LHCN-M2 (cell line): ENCODE data around the gene GYPE. TPM values are rescaled to one million over a fixed set of nuclear protein-coding genes. Genes with fewer than 3 reads are reported as not detected.
"Not testable (repeated sequence)": the region's sequence is repeated elsewhere in the genome, so short reads cannot be mapped to it uniquely, and the experiment has no call there.

Source experiments
- DNase-seq: peaks from one replicate; pipeline ENCODE4 v3.0.0-alpha.2; 2012; ENCODE audit warnings: low read depth
- total RNA-seq: library from RNA; depleted of rRNA; stranded (reverse); fragments of >200 nt; gene quantifications from 2 replicates; pipeline ENCODE4 v1.2.3, GENCODE V29; 2014; rRNA removed

The GYPE gene
- total RNA-seq, 1 experiment from 2014 or later: not detected

DNA sequence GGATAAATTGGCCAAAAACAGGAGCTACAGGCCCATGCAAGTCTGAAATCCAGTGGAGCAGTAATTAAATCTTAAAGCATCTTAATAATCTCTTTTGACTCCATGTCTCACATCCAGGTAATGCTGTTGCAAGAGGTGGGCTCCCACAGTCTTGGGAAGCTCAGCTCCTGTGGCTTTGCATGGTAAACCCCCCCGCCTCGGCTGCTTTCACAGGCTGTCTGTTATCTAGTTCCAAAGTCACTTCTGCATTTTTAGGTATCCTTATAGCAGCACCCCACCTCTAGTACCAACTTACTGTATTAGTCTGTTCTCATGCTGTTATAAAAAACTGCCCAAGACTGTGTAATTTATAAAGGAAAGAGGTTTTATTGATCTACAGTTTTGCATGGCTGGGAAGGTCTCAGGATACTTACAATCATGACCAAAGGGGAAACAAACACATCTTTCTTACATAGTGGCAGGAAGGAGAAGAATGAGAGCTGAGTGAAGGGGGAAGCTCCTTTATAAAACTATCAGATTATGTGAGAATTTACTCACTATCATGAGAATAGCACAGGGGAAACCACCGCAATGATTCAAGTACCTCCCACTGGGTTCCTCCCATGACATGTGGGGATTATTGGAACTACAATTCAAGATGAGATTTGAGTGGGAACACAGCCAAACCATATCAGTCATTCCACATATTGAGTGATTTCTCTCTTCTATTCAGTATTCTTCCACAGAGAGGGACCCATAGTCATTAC, 34.7 kb downstream of the GYPE start:
- DNase-seq: not testable (repeated sequence)

DNA sequence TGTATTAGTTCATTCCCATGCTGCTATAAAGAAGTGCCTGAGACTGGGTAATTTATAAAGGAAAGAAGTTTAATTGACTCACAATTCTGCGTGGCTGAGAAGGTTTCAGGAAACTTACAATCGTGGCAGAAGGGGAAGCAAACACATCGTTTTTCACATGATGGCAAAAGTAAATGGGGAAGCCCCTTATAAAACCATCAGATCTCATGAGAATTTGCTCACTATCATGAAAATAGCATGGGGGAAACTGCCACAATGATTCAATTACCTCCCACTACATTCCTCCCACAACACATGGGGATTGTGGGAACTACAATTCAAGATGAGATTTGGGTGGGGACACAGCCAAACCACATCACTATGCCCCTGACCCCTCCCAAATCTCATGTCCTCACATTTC, 35.4 kb downstream of the GYPE start:
- not testable (repeated sequence) for DNase-seq

DNA sequence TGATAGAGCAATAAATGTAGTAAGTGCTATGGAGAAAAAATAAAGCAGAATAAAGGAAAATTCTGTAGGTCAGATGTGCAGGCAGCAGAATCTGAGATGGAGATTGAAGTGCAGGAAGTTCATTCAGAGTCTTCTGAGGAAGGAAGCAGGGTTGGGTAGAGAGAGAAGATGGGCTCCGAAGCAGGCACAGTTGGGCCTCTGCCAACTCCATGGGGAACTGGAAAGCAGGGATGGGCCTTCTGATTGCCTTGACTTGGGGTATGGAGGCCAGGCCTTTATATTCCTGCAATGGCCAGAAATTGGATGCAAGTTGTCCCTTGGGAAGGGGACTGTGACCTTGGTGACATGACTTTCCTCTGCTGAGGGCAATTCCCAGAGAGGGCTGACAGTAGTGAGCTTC, 42.6 kb downstream of the GYPE start:
- not testable (repeated sequence) for DNase-seq

- DNase-seq: no peak
These were observed 46.9 kb downstream of the GYPE start for GRCh38 chr4:143858456-143858855.

DNA sequence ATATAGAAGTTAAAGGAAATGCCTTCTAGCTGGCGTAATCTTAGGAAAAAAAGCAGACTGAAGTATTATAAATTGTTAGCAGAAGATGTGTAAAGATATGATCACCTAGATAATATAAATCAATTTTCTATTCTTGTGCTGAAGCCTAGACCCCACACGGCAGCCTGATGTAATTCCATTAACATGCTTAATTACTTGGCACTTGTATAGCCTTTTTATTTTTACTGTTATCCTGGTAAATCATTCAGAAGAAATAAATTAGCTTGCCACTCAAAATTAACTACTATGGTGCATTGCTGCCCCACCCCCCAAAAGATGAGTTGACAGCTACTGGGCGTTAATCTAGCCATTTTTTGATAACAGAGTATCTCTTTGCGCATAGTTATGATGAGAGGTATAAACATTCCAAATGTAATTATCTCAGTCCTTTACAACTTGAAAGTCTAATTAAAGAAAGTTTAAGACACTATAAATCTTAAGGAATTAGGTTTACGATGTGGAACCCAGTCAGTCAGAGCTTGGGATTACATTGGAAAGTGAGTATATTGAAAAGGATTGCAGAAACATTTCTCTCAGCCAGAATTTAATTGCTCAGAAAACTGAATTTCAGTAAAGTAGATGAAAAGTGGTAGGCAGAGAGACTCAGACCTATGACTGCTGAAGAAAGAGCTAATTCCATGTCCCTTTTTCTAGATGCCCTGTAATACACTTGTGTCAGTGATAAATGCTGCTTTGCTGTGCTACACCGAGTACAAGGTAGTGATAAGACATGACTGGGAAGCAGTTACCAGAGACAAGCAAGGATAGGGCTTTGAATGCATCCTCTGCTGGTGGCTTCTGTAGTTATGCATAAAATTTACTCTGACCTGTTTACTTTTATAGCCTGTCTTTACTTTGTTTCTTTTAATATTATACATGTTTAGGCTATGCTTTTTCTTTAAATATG, 47.7 kb downstream of the GYPE start:
- DNase-seq: not testable (repeated sequence)

- DNase-seq: not testable (repeated sequence)
These were observed 49.3 kb downstream of the GYPE start for GRCh38 chr4:143856017-143856557.

GRCh38 chr4:143854645-143855044, 50.7 kb downstream of the GYPE start:
- not testable (repeated sequence) for DNase-seq

GRCh38 chr4:143849296-143849695, 56.1 kb downstream of the GYPE start:
- not testable (repeated sequence) for DNase-seq

GRCh38 chr4:143843506-143843832, 61.9 kb downstream of the GYPE start:
- DNase-seq: not testable (repeated sequence)

DNA sequence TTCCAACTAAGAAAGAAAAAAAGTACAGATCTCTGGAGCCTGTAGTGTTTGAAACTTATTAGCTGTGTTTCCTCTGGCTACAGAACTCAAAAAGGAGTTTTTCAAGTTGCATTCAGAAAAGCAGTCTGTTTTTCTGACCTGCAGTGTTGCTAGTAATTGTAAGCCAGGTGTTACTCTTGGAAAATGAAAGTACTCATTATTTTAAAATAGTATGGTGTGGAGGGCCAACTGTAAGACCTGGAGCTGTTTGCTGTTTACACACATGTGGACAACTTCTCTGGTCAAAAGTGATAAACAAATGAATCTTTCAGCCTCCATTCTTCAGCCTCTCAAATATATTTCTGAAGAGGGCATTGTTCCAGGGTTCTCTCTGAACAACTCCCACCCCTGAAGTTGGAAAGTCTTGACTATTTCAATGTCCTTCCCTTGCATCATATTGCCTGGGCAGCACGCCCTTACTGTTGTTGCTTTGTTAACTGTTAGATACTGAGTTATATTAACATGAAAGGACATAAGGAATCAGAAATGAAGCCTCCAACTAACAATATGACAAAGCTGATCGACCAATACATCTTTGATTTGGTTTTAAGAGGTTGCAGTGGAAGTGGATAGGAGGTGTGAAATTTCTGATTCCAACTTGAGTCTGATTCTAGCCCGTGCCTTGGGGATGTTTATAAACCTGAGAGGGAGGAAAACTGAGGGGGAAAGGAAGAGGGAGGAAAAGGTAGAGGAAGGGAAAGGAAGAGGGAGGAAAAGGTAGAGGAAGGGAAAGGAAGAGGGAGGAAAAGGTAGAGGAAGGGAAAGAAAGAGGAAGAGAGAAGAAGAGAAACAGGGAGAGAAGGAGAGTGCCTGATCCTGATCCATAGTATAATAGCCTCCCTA, 62.5 kb downstream of the GYPE start:
- not testable (repeated sequence) for DNase-seq

- DNase-seq: not testable (repeated sequence)
These were observed 65.9 kb downstream of the GYPE start for GRCh38 chr4:143839413-143839812.

GRCh38 chr4:143834196-143834595, 71.2 kb downstream of the GYPE start:
- not testable (repeated sequence) for DNase-seq

- not testable (repeated sequence) for DNase-seq
These were observed 71.7 kb downstream of the GYPE start for GRCh38 chr4:143833676-143834075.

DNA sequence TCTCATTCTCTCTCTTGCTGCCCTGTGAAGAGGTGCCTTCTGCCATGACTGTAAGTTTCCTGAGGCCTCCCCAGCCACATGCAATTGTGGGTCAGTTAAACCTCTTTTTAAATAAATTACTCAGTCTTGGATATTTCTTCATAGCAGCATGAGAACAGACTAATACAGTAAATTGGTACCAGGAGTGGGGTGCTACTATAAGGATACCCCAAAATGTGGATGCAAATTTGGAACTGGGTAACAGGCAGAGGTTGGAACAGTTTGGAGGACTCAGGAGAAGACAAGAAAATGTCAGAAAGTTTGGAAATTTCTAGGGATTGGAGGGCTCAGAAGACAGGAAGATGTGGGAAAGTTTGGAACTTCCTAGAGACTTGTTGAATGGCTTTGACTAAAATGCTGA, 74.8 kb downstream of the GYPE start:
- not testable (repeated sequence) for DNase-seq

GRCh38 chr4:143829239-143829620, 76.1 kb downstream of the GYPE start:
- DNase-seq: not testable (repeated sequence)

Other genes starting within 250 kb of the GYPE start
- gene FREM3, start 204.9 kb downstream of the GYPE start, total RNA-seq: not detected in 2 replicates
- not detected in 2 replicates for gene GYPB, start 113.8 kb upstream of the GYPE start, total RNA-seq
- not detected in 2 replicates for gene GYPA, start 235.2 kb upstream of the GYPE start, total RNA-seq